H9 (cell line): ENCODE measurements around the gene ZNF714. TPM values are rescaled to one million over a fixed set of nuclear protein-coding genes. Genes with fewer than 3 reads are reported as not detected.
"Not testable (repeated sequence)": the region's sequence is repeated elsewhere in the genome, so short reads cannot be mapped to it uniquely, and the experiment has no call there.

ENCODE experiments used
- DNase-seq: peaks from one replicate; pipeline ENCODE4 v3.0.0-alpha.2; 2017
- H2AFZ ChIP-seq: one replicate; pipeline ENCODE4 v1.6.1; 2013; ENCODE audit warnings: mild to moderate bottlenecking, low read length, control low read depth, moderate library complexity
- H2AK5ac ChIP-seq: 2 replicates; pipeline ENCODE4 v1.6.1; 2013; ENCODE audit warnings: low read length, control low read depth, mixed read lengths; ENCODE audit not compliant: insufficient read length
- H2BK120ac ChIP-seq: one replicate; pipeline ENCODE4 v1.6.1; 2013; ENCODE audit warnings: low read depth, mild to moderate bottlenecking, low read length, control low read depth, inconsistent platforms; ENCODE audit not compliant: poor library complexity, severe bottlenecking
- H2BK12ac ChIP-seq: 2 replicates; pipeline ENCODE4 v1.6.1; 2013; ENCODE audit warnings: low read length, control low read depth, mixed read lengths, low read depth; ENCODE audit not compliant: insufficient read length
- H2BK15ac ChIP-seq: 2 replicates; pipeline ENCODE4 v1.6.1; 2013; ENCODE audit warnings: low read depth, low read length, control low read depth
- H2BK20ac ChIP-seq: one replicate; pipeline ENCODE4 v1.6.1; 2013; ENCODE audit warnings: low read depth, mild to moderate bottlenecking, low read length, control low read depth, inconsistent platforms; ENCODE audit not compliant: poor library complexity, severe bottlenecking
- H2BK5ac ChIP-seq: 2 replicates; pipeline ENCODE4 v1.6.1; 2013; ENCODE audit warnings: low read length, control low read depth, mixed read lengths; ENCODE audit not compliant: insufficient read length
- H3K14ac ChIP-seq: 2 replicates; pipeline ENCODE4 v1.6.1; 2013; ENCODE audit warnings: low read length, control low read depth; ENCODE audit not compliant: insufficient read depth
- H3K18ac ChIP-seq: 2 replicates; pipeline ENCODE4 v1.6.1; 2013; ENCODE audit warnings: low read depth, mild to moderate bottlenecking, mixed read lengths, low read length, control low read depth; ENCODE audit not compliant: insufficient read length
- H3K23ac ChIP-seq: 2 replicates; pipeline ENCODE4 v1.6.1; 2013; ENCODE audit warnings: low read length, control low read depth, mixed read lengths, low read depth; ENCODE audit not compliant: insufficient read length
- H3K23me2 ChIP-seq: 2 replicates; pipeline ENCODE4 v1.6.1; 2013; ENCODE audit warnings: low read depth, mild to moderate bottlenecking, mixed read lengths, low read length, control low read depth; ENCODE audit not compliant: insufficient read length, poor library complexity, severe bottlenecking
- H3K27ac ChIP-seq: 2 replicates; pipeline ENCODE4 v1.5.1; 2013; ENCODE audit warnings: low read length, control low read depth, mixed read lengths, low read depth; ENCODE audit not compliant: insufficient read length
- H3K27me3 ChIP-seq: 2 replicates; pipeline ENCODE4 v1.6.1; 2013; ENCODE audit warnings: low read length, control low read depth, inconsistent platforms; ENCODE audit not compliant: insufficient read depth
- H3K4ac ChIP-seq: 2 replicates; pipeline ENCODE4 v1.6.1; 2013; ENCODE audit warnings: low read depth, mild to moderate bottlenecking, control low read depth, inconsistent platforms, low read length, moderate library complexity
- H3K4me1 ChIP-seq: 2 replicates; pipeline ENCODE4 v1.6.1; 2013; ENCODE audit warnings: low read length, control low read depth, inconsistent platforms; ENCODE audit not compliant: insufficient read depth
- H3K4me2 ChIP-seq: 2 replicates; pipeline ENCODE4 v1.6.1; 2013; ENCODE audit warnings: low read length, control low read depth, mixed read lengths; ENCODE audit not compliant: insufficient read length, insufficient read depth
- H3K56ac ChIP-seq: 2 replicates; pipeline ENCODE4 v1.6.1; 2013; ENCODE audit warnings: low read depth, mild to moderate bottlenecking, mixed read lengths, low read length, control low read depth; ENCODE audit not compliant: insufficient read length
- H3K79me1 ChIP-seq: 2 replicates; pipeline ENCODE4 v1.6.1; 2013; ENCODE audit warnings: low read depth, mild to moderate bottlenecking, moderate library complexity, low read length, control low read depth, inconsistent platforms; ENCODE audit not compliant: insufficient read depth, poor library complexity, severe bottlenecking
- H3K79me2 ChIP-seq: 2 replicates; pipeline ENCODE4 v1.6.1; 2013; ENCODE audit warnings: low read length, control low read depth, inconsistent platforms; ENCODE audit not compliant: insufficient read depth
- H3K9ac ChIP-seq: 2 replicates; pipeline ENCODE4 v1.6.1; 2013; ENCODE audit warnings: low read length, control low read depth, mixed read lengths; ENCODE audit not compliant: insufficient read length; ENCODE audit errors: extremely low read depth
- H3K9me3 ChIP-seq: one replicate; pipeline ENCODE4 v1.6.1; 2013; ENCODE audit warnings: low read depth, low read length, inconsistent platforms; ENCODE audit not compliant: control insufficient read depth
- H3T11ph ChIP-seq: one replicate; pipeline ENCODE4 v1.6.1; 2013; ENCODE audit warnings: mild to moderate bottlenecking, low read length, control low read depth, inconsistent platforms
- H4K20me1 ChIP-seq: one replicate; pipeline ENCODE4 v1.6.1; 2013; ENCODE audit not compliant: control insufficient read depth, insufficient read length, insufficient read depth
- H4K5ac ChIP-seq: 2 replicates; pipeline ENCODE4 v1.6.1; 2013; ENCODE audit warnings: low read depth, mild to moderate bottlenecking, mixed read lengths, low read length, control low read depth; ENCODE audit not compliant: insufficient read length
- H4K8ac ChIP-seq: replicated peaks from 2 replicates; pipeline ENCODE4 v1.6.1; 2013; ENCODE audit warnings: low read length, control low read depth, mixed read lengths, low read depth; ENCODE audit not compliant: insufficient read length
- H4K91ac ChIP-seq: 2 replicates; pipeline ENCODE4 v1.6.1; 2013; ENCODE audit warnings: low read depth, mild to moderate bottlenecking, moderate library complexity, mixed read lengths, low read length, control low read depth; ENCODE audit not compliant: insufficient read length
- H3K27ac Mint-ChIP-seq, 3 experiments: 2 replicates in 2 of 3; 3 replicates in 1 of 3; pipeline ENCODE4 v1.8.0; 2020 to 2021; ENCODE audit warnings: mixed read lengths in 3 of 3, mild to moderate bottlenecking in 1 of 3, moderate library complexity in 1 of 3
- H3K27me3 Mint-ChIP-seq: 2 replicates; pipeline ENCODE4 v1.8.0; 2021; ENCODE audit warnings: low read depth, mild to moderate bottlenecking, moderate library complexity, mixed read lengths
- H3K36me3 Mint-ChIP-seq, 3 experiments: 2 replicates in 2 of 3; 3 replicates in 1 of 3; pipeline ENCODE4 v1.8.0; 2020 to 2021; ENCODE audit warnings: low read depth in 3 of 3, mixed read lengths in 3 of 3; ENCODE audit not compliant: insufficient read depth in 1 of 3
- H3K4me1 Mint-ChIP-seq, 2 experiments: 2 replicates each; pipeline ENCODE4 v1.8.0; 2020; ENCODE audit warnings: mixed read lengths in 2 of 2
- H3K4me3 Mint-ChIP-seq, 2 experiments: 2 replicates in 1 of 2; 3 replicates in 1 of 2; pipeline ENCODE4 v1.8.0; 2020 to 2021; ENCODE audit warnings: mild to moderate bottlenecking in 2 of 2, mixed read lengths in 2 of 2, moderate library complexity in 1 of 2
- H3K9me3 Mint-ChIP-seq, 2 experiments: 2 replicates in 1 of 2; 3 replicates in 1 of 2; pipeline ENCODE4 v1.8.0; 2020; ENCODE audit warnings: mild to moderate bottlenecking in 2 of 2, mixed read lengths in 2 of 2, moderate library complexity in 1 of 2
- CTCF ChIP-seq: fragments of 200-600 bp; sonication (generic); conservative IDR thresholded peaks from 3 replicates; pipeline ENCODE4 v1.8.0; 2021; ENCODE audit warnings: antibody characterized with exemption, mild to moderate bottlenecking
- WGBS: extraction: QIAGEN DNeasy Blood & Tissue Kit; methylation state at CpG from one replicate; pipeline ENCODE4 v1.1.7; 2013; ENCODE audit warnings: missing lambda C conversion rate, low lambda C conversion rate, mixed read lengths; ENCODE audit not compliant: insufficient read length; ENCODE audit errors: extremely low coverage; 5-methylcytosine and 5-hydroxymethylcytosine counted together
- total RNA-seq: library from RNA; stranded (reverse); gene quantifications from 2 replicates; pipeline ENCODE4 v1.2.1, GENCODE V29; 2021

ZNF714 gene
- total RNA-seq, 1 experiment from 2014 or later = 53.9 TPM

GRCh38 chr19:21138130-21138529 lies 56.1 kb downstream of the ZNF714 start:
- Histone ChIP-seq H4K5ac (no peak overlapping the region), H3K9me3 (no peaks in the 10 kb centered on the region), H2AFZ (no peak overlapping the region), H4K8ac (no peak overlapping the region), H2AK5ac (no peak overlapping the region), H3K27ac (no peak overlapping the region), H3T11ph (no peak overlapping the region), H3K23me2 (peaks cover 4% of the 10 kb centered on the region), H2BK120ac (no peak overlapping the region), H4K91ac (no peak overlapping the region), H3K18ac (no peak overlapping the region), H3K4me2 (no peak overlapping the region), H2BK15ac (no peak overlapping the region), H3K9ac (no peak overlapping the region), H3K27me3 (no peaks in the 10 kb centered on the region), H3K14ac (no peak overlapping the region), H3K56ac (no peak overlapping the region), H3K4ac (no peak overlapping the region), H4K20me1 (no peaks in the 10 kb centered on the region), H2BK12ac (no peak overlapping the region), H3K23ac (no peak overlapping the region), H3K79me2 (peaks cover 2% of the 10 kb centered on the region; the same call in 1 of the 2 replicates), H3K4me1 (no peaks in the 10 kb centered on the region), H2BK5ac (no peak overlapping the region), H3K79me1 (no peaks in the 10 kb centered on the region), H2BK20ac (no peak overlapping the region)
- H3K4me3 Mint-ChIP-seq = no peak overlapping the region
- peaks cover 0 to 8% (median 7%) of the 10 kb centered on the region in 3 experiments; a peak in 5 of 7 replicates for H3K36me3 Mint-ChIP-seq
- H3K4me1 Mint-ChIP-seq = peaks cover 11 to 23% of the 10 kb centered on the region in 2 experiments; a peak in 3 of 4 replicates
- peaks cover 9% of the 10 kb centered on the region; the same call in 1 of the 2 replicates for H3K27me3 Mint-ChIP-seq
- peaks cover 5 to 9% of the 10 kb centered on the region in 2 experiments for H3K9me3 Mint-ChIP-seq
- H3K27ac Mint-ChIP-seq = no peak overlapping the region
- TF ChIP-seq CTCF = no peak
- DNase-seq = no peak

GRCh38 chr19:21141006-21141405 lies 59.0 kb downstream of the ZNF714 start:
- H3K27ac ChIP-seq, H3K4me2 ChIP-seq, H3K27me3 Mint-ChIP-seq: not testable (repeated sequence)

More at GRCh38 chr19:21141006-21141405, 59.0 kb downstream of the ZNF714 start:
- H2AK5ac ChIP-seq, H3K79me1 ChIP-seq, H3K4ac ChIP-seq, H3K23ac ChIP-seq, H4K20me1 ChIP-seq, H3K79me2 ChIP-seq, H2BK15ac ChIP-seq, H3K4me3 Mint-ChIP-seq, H2BK120ac ChIP-seq, H3K4me1 ChIP-seq, H3K9ac ChIP-seq, H2BK20ac ChIP-seq, H3K18ac ChIP-seq, H4K8ac ChIP-seq, H3K56ac ChIP-seq, H3T11ph ChIP-seq, H4K5ac ChIP-seq, H2BK5ac ChIP-seq, H3K23me2 ChIP-seq, H3K27ac Mint-ChIP-seq, H4K91ac ChIP-seq, H3K14ac ChIP-seq, DNase-seq, H2BK12ac ChIP-seq, H3K27me3 ChIP-seq, H2AFZ ChIP-seq, H3K9me3 ChIP-seq: not testable (repeated sequence)
- peaks cover 5 to 26% of the 10 kb centered on the region in 2 experiments; a peak in 4 of 5 replicates for H3K9me3 Mint-ChIP-seq
- peaks cover 9 to 15% of the 10 kb centered on the region in 2 experiments for H3K4me1 Mint-ChIP-seq
- WGBS = no CpG with 5 or more reads among the region's 1 CpG
- peaks cover 29 to 34% (median 29%) of the 10 kb centered on the region in 3 experiments for H3K36me3 Mint-ChIP-seq
